ENCODE data around the gene ABL1.

ABL1 gene

GRCh38 chr9:130895038-130895437 is 60.0 kb downstream of the ABL1 start:
- no peaks in the 10 kb centered on the region for H3K9me3 Mint-ChIP-seq (ENCODE audit: low read depth)
- no peak overlapping the region for H3K4me3 Mint-ChIP-seq
- no peaks in the 10 kb centered on the region for H3K36me3 Mint-ChIP-seq
- no peak overlapping the region for H3K27ac Mint-ChIP-seq
- no peaks in the 10 kb centered on the region for H3K4me1 Mint-ChIP-seq (ENCODE audit: low read depth)
- no peaks in the 10 kb centered on the region for H3K27me3 Mint-ChIP-seq

- H3K27me3 Mint-ChIP-seq, result no peaks in the 10 kb centered on the region
- no peaks in the 10 kb centered on the region for H3K9me3 Mint-ChIP-seq (ENCODE audit: low read depth)
- H3K27ac Mint-ChIP-seq, result no peak overlapping the region
- H3K36me3 Mint-ChIP-seq, result no peaks in the 10 kb centered on the region
- no peak overlapping the region for H3K4me3 Mint-ChIP-seq
- H3K4me1 Mint-ChIP-seq (ENCODE audit: low read depth), result no peaks in the 10 kb centered on the region
These were observed 60.6 kb downstream of the ABL1 start for GRCh38 chr9:130895481-130896232.

GRCh38 chr9:130896233-130897014 is 61.4 kb downstream of the ABL1 start, which contains the start of gene QRFP:
Gene QRFP (minus strand): TSS chr9:130896812. CDS start chr9:130893838, 2,974 bp downstream.
- Mint-ChIP-seq H3K27ac (no peak within 1 kb of the TSS), H3K4me3 (no peak within 1 kb of the TSS), H3K36me3 (no peaks in the 10 kb centered on the region), H3K27me3 (no peaks in the 10 kb centered on the region), H3K4me1 (ENCODE audit: low read depth) (no peaks in the 10 kb centered on the region), H3K9me3 (ENCODE audit: low read depth) (no peaks in the 10 kb centered on the region)

- H3K36me3 Mint-ChIP-seq, result no peaks in the 10 kb centered on the region
- H3K27ac Mint-ChIP-seq, result no peak overlapping the region
- no peaks in the 10 kb centered on the region for H3K4me1 Mint-ChIP-seq (ENCODE audit: low read depth)
- no peaks in the 10 kb centered on the region for H3K27me3 Mint-ChIP-seq
- H3K4me3 Mint-ChIP-seq, result no peak overlapping the region
- H3K9me3 Mint-ChIP-seq (ENCODE audit: low read depth), result no peaks in the 10 kb centered on the region
These were observed 62.2 kb downstream of the ABL1 start for GRCh38 chr9:130897105-130897751.

- Mint-ChIP-seq H3K36me3 (no peaks in the 10 kb centered on the region), H3K4me3 (no peak overlapping the region), H3K4me1 (ENCODE audit: low read depth) (no peaks in the 10 kb centered on the region), H3K27me3 (no peaks in the 10 kb centered on the region), H3K9me3 (ENCODE audit: low read depth) (no peaks in the 10 kb centered on the region), H3K27ac (no peak overlapping the region)
These were observed 62.9 kb downstream of the ABL1 start for GRCh38 chr9:130897848-130898551.

- Mint-ChIP-seq H3K4me3 (no peak overlapping the region), H3K27me3 (no peaks in the 10 kb centered on the region), H3K4me1 (ENCODE audit: low read depth) (no peaks in the 10 kb centered on the region), H3K27ac (no peak overlapping the region), H3K9me3 (ENCODE audit: low read depth) (no peaks in the 10 kb centered on the region), H3K36me3 (no peaks in the 10 kb centered on the region)
These were observed 63.4 kb downstream of the ABL1 start for GRCh38 chr9:130898552-130898852.

- Mint-ChIP-seq H3K36me3 (no peaks in the 10 kb centered on the region), H3K27ac (no peak overlapping the region), H3K4me1 (ENCODE audit: low read depth) (no peaks in the 10 kb centered on the region), H3K27me3 (no peaks in the 10 kb centered on the region), H3K9me3 (ENCODE audit: low read depth) (no peaks in the 10 kb centered on the region), H3K4me3 (no peak overlapping the region)
These were observed 64.1 kb downstream of the ABL1 start for GRCh38 chr9:130899051-130899748.

GRCh38 chr9:130900701-130901497 is 65.8 kb downstream of the ABL1 start:
- Mint-ChIP-seq H3K36me3 (no peaks in the 10 kb centered on the region), H3K4me1 (ENCODE audit: low read depth) (no peaks in the 10 kb centered on the region), H3K27ac (no peak overlapping the region), H3K9me3 (ENCODE audit: low read depth) (no peaks in the 10 kb centered on the region), H3K4me3 (no peak overlapping the region), H3K27me3 (no peaks in the 10 kb centered on the region)

- H3K27me3 Mint-ChIP-seq, result no peaks in the 10 kb centered on the region
- no peak overlapping the region for H3K27ac Mint-ChIP-seq
- H3K4me3 Mint-ChIP-seq, result no peak overlapping the region
- no peaks in the 10 kb centered on the region for H3K9me3 Mint-ChIP-seq (ENCODE audit: low read depth)
- H3K4me1 Mint-ChIP-seq (ENCODE audit: low read depth), result no peaks in the 10 kb centered on the region
- no peaks in the 10 kb centered on the region for H3K36me3 Mint-ChIP-seq
These were observed 66.6 kb downstream of the ABL1 start for GRCh38 chr9:130901498-130902203.

- Mint-ChIP-seq H3K4me1 (ENCODE audit: low read depth) (no peaks in the 10 kb centered on the region), H3K27me3 (no peaks in the 10 kb centered on the region), H3K4me3 (no peak overlapping the region), H3K27ac (no peak overlapping the region), H3K36me3 (no peaks in the 10 kb centered on the region), H3K9me3 (ENCODE audit: low read depth) (no peaks in the 10 kb centered on the region)
These were observed 67.4 kb downstream of the ABL1 start for GRCh38 chr9:130902204-130903185.

- no peaks in the 10 kb centered on the region for H3K27me3 Mint-ChIP-seq
- no peaks in the 10 kb centered on the region for H3K36me3 Mint-ChIP-seq
- H3K9me3 Mint-ChIP-seq (ENCODE audit: low read depth), result no peaks in the 10 kb centered on the region
- no peaks in the 10 kb centered on the region for H3K4me1 Mint-ChIP-seq (ENCODE audit: low read depth)
- no peak overlapping the region for H3K27ac Mint-ChIP-seq
- H3K4me3 Mint-ChIP-seq, result no peak overlapping the region
These were observed 68.4 kb downstream of the ABL1 start for GRCh38 chr9:130903194-130904069.
